ENCODE data around the gene SPACA9.

Gene SPACA9

DNA sequence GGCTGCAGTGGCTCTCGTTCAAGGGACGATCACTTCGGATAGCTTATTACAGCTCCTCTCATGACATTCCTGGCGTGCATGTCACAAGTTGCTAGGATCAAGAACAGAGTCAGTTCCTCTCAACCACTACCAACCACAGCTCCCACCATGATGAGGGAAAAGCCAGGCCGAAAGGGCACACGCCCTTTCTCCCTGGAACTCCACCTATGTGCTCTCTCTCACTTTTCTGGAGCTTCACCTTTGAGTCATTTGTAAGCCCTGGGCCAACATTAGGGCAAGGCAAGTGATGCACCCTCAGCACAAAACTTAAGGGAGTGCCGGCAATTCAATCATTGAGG lies 1.6 kb downstream of the SPACA9 start:
- Histone ChIP-seq H3K27me3 (ENCODE audit: control insufficient read depth in 1 of 2, insufficient read depth in 2 of 2, low read length in 2 of 2) (no peaks in the 10 kb centered on the region), H3K4me3 (ENCODE audit: low read length in 2 of 2) (no peak overlapping the region), H3K9ac (ENCODE audit: low read length in 2 of 2) (no peak overlapping the region), H3K27ac (ENCODE audit: low read length) (peak overlapping the region; percentile 95), H3K9me3 (ENCODE audit: control insufficient read depth in 2 of 2, low read length in 2 of 2) (no peaks in the 10 kb centered on the region), H3K4me1 (ENCODE audit: control insufficient read depth, insufficient read depth, low read length) (peaks cover 21% of the 10 kb centered on the region), H3K36me3 (ENCODE audit: control insufficient read depth in 2 of 2, insufficient read depth in 2 of 2, low read length in 2 of 2) (peaks cover 4 to 5% of the 10 kb centered on the region in 2 donors)

- Histone ChIP-seq H3K9ac (ENCODE audit: low read length in 2 of 2) (no peak overlapping the region), H3K9me3 (ENCODE audit: control insufficient read depth in 2 of 2, low read length in 2 of 2) (no peaks in the 10 kb centered on the region), H3K27me3 (ENCODE audit: control insufficient read depth in 1 of 2, insufficient read depth in 2 of 2, low read length in 2 of 2) (no peaks in the 10 kb centered on the region), H3K36me3 (ENCODE audit: control insufficient read depth in 2 of 2, insufficient read depth in 2 of 2, low read length in 2 of 2) (peaks cover 5 to 10% of the 10 kb centered on the region in 2 donors), H3K4me1 (ENCODE audit: control insufficient read depth, insufficient read depth, low read length) (peaks cover 21% of the 10 kb centered on the region), H3K4me3 (ENCODE audit: low read length in 2 of 2) (no peak overlapping the region), H3K27ac (ENCODE audit: low read length) (no peak overlapping the region)
Measured at GRCh38 chr9:132881826-132882225, 3.1 kb downstream of the SPACA9 start.

DNA sequence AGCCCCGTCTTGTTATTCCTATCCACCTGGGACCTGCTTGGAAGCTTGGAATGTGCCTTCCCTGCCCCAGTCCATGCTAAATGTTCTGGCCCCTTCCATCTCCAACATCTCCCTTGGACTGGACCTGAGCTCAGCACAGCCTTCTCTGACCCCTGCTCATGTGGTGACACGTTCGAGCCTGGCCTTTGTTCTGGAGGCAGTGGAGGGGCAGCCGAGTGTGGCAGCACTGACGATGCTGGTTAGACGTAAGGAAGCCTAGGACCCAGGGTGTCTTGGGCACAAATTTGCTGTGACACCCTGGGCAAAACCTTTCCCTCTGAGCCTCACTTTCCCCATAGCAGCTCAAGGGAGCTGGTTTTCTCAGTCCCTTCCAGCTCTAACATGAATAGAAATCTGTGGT lies 3.9 kb downstream of the SPACA9 start:
- H3K9ac ChIP-seq (ENCODE audit: low read length in 2 of 2): no peak overlapping the region
- H3K9me3 ChIP-seq (ENCODE audit: control insufficient read depth in 2 of 2, low read length in 2 of 2): no peaks in the 10 kb centered on the region
- peaks cover 17% of the 10 kb centered on the region for H3K4me1 ChIP-seq (ENCODE audit: control insufficient read depth, insufficient read depth, low read length)
- H3K4me3 ChIP-seq (ENCODE audit: low read length in 2 of 2): no peak overlapping the region
- H3K27me3 ChIP-seq (ENCODE audit: control insufficient read depth in 1 of 2, insufficient read depth in 2 of 2, low read length in 2 of 2): no peaks in the 10 kb centered on the region
- H3K27ac ChIP-seq (ENCODE audit: low read length): no peak overlapping the region
- peaks cover 5 to 10% of the 10 kb centered on the region in 2 donors for H3K36me3 ChIP-seq (ENCODE audit: control insufficient read depth in 2 of 2, insufficient read depth in 2 of 2, low read length in 2 of 2)

DNA sequence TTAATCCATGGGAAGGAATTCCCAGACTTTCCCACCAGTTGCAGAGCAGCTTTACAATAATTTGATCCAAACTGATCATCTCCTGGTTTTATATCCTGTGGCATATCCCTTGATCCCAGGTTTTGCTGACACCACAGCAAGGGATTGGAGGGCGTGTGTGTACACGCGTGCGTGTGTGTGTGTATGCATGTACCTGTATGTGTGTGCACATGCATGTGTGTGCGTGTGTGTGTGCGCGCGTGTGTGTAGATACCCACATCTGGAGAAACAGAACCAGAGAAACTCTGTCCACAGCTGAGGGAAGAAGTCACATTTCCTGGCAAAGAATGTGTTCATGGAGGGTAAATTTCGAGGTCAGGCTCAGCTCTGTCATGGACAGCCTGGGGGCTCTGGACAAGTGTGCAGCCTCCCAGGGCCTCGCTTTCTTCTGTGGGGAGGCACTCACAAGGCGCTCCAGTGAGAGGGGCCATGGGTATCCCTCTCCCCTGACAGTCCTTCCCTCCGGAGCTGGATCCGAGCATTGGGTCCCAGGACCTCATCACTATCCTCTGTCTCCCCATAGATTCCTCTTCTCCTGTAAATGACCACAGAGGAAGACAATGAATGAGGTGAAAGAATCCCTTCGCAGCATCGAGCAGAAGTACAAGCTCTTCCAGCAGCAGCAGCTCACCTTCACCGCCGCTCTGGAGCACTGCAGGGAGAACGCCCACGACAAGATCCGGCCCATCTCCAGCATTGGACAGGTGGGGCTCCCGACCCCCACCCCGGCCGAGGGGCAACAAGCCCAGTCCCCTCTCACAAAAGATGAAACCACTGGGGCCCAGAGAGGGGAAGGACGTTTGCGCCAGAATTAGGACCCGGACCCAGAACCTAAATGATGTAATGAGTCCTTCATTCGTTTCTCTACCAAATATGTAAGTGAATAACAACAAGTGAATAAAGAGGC lies 4.9 kb downstream of the SPACA9 start:
- H3K27ac ChIP-seq (ENCODE audit: low read length): no peak overlapping the region
- H3K9ac ChIP-seq (ENCODE audit: low read length in 2 of 2): no peak overlapping the region
- H3K36me3 ChIP-seq (ENCODE audit: control insufficient read depth in 2 of 2, insufficient read depth in 2 of 2, low read length in 2 of 2): peaks cover 5 to 10% of the 10 kb centered on the region in 2 donors
- no peaks in the 10 kb centered on the region for H3K9me3 ChIP-seq (ENCODE audit: control insufficient read depth in 2 of 2, low read length in 2 of 2)
- no peaks in the 10 kb centered on the region for H3K27me3 ChIP-seq (ENCODE audit: control insufficient read depth in 1 of 2, insufficient read depth in 2 of 2, low read length in 2 of 2)
- peaks cover 11% of the 10 kb centered on the region for H3K4me1 ChIP-seq (ENCODE audit: control insufficient read depth, insufficient read depth, low read length)
- H3K4me3 ChIP-seq (ENCODE audit: low read length in 2 of 2): no peak overlapping the region

DNA sequence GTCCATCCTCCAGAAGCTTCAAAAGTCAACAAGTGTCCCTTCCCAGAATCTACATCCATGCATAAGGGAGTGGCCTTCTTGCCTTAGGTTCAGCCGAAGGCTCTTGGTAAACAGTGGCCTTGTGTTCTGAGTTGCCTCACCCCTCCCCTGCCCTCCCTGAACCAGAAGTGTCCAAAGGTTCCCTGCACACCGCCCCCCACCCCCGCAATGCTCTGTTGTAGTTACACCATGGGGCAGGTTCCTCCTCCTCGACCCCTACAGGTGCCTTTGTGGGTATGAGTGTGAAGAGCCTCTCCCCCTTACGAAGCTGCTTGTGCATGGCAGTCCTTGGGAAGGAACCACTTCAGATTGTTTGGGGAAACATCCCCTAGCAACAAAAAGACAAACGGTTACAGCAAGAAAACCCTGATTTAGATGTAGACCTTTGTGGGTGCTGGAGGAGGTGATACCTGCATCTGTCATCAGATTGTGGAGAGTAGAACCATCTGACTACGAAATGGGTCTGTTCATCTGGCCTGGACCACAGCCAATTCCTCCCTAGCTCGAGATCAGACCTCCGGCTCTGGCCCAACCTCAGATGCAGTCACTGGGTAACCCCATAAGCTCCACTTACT lies 7.1 kb downstream of the SPACA9 start:
- Histone ChIP-seq H3K9ac (ENCODE audit: low read length in 2 of 2) (no peak overlapping the region), H3K9me3 (ENCODE audit: control insufficient read depth in 2 of 2, low read length in 2 of 2) (no peaks in the 10 kb centered on the region), H3K27me3 (ENCODE audit: control insufficient read depth in 1 of 2, insufficient read depth in 2 of 2, low read length in 2 of 2) (no peaks in the 10 kb centered on the region), H3K27ac (ENCODE audit: low read length) (no peak overlapping the region), H3K4me3 (ENCODE audit: low read length in 2 of 2) (no peak overlapping the region), H3K36me3 (ENCODE audit: control insufficient read depth in 2 of 2, insufficient read depth in 2 of 2, low read length in 2 of 2) (peaks cover 11 to 15% of the 10 kb centered on the region in 2 donors), H3K4me1 (ENCODE audit: control insufficient read depth, insufficient read depth, low read length) (no peaks in the 10 kb centered on the region)

DNA sequence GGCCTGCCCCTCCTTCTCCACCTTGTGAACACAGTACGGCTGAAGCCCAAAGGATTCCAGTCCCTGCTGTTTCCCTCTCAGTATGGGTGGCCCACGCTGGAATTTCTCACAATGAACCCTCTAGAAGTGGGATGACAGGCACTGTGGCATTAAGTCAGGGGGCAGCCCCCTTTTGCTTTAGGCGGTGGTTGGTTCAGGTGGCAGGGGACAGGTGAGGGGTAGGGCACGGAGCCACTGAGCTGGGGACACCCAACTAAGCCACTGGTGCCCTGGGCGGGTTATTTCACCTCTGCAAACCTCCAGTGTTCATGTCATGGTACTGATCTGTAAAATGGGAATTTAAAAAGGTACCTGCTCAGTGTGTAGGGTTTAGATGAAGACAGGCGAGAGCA lies 7.6 kb downstream of the SPACA9 start:
- H3K9ac ChIP-seq (ENCODE audit: low read length in 2 of 2): no peak overlapping the region
- no peak overlapping the region for H3K4me3 ChIP-seq (ENCODE audit: low read length in 2 of 2)
- no peaks in the 10 kb centered on the region for H3K9me3 ChIP-seq (ENCODE audit: control insufficient read depth in 2 of 2, low read length in 2 of 2)
- no peak overlapping the region for H3K27ac ChIP-seq (ENCODE audit: low read length)
- H3K4me1 ChIP-seq (ENCODE audit: control insufficient read depth, insufficient read depth, low read length): no peaks in the 10 kb centered on the region
- no peaks in the 10 kb centered on the region for H3K27me3 ChIP-seq (ENCODE audit: control insufficient read depth in 1 of 2, insufficient read depth in 2 of 2, low read length in 2 of 2)
- peaks cover 12 to 18% of the 10 kb centered on the region in 2 donors for H3K36me3 ChIP-seq (ENCODE audit: control insufficient read depth in 2 of 2, insufficient read depth in 2 of 2, low read length in 2 of 2)

GRCh38 chr9:132887181-132888120 lies 8.8 kb downstream of the SPACA9 start:
- no peaks in the 10 kb centered on the region for H3K27me3 ChIP-seq (ENCODE audit: control insufficient read depth in 1 of 2, insufficient read depth in 2 of 2, low read length in 2 of 2)
- H3K4me1 ChIP-seq (ENCODE audit: control insufficient read depth, insufficient read depth, low read length): no peaks in the 10 kb centered on the region
- H3K9me3 ChIP-seq (ENCODE audit: control insufficient read depth in 2 of 2, low read length in 2 of 2): no peaks in the 10 kb centered on the region
- H3K36me3 ChIP-seq (ENCODE audit: control insufficient read depth in 2 of 2, insufficient read depth in 2 of 2, low read length in 2 of 2): peaks cover 23% of the 10 kb centered on the region in 2 donors
- H3K27ac ChIP-seq (ENCODE audit: low read length): no peak overlapping the region
- no peak overlapping the region for H3K9ac ChIP-seq (ENCODE audit: low read length in 2 of 2)
- no peak overlapping the region for H3K4me3 ChIP-seq (ENCODE audit: low read length in 2 of 2)

GRCh38 chr9:132888151-132888550 lies 9.5 kb downstream of the SPACA9 start:
- H3K9ac ChIP-seq (ENCODE audit: low read length in 2 of 2): no peak overlapping the region
- no peaks in the 10 kb centered on the region for H3K4me1 ChIP-seq (ENCODE audit: control insufficient read depth, insufficient read depth, low read length)
- no peaks in the 10 kb centered on the region for H3K27me3 ChIP-seq (ENCODE audit: control insufficient read depth in 1 of 2, insufficient read depth in 2 of 2, low read length in 2 of 2)
- H3K36me3 ChIP-seq (ENCODE audit: control insufficient read depth in 2 of 2, insufficient read depth in 2 of 2, low read length in 2 of 2): peaks cover 26 to 27% of the 10 kb centered on the region in 2 donors
- no peak overlapping the region for H3K4me3 ChIP-seq (ENCODE audit: low read length in 2 of 2)
- no peaks in the 10 kb centered on the region for H3K9me3 ChIP-seq (ENCODE audit: control insufficient read depth in 2 of 2, low read length in 2 of 2)
- no peak overlapping the region for H3K27ac ChIP-seq (ENCODE audit: low read length)

- Histone ChIP-seq H3K4me1 (ENCODE audit: control insufficient read depth, insufficient read depth, low read length) (peaks cover 12% of the 10 kb centered on the region), H3K4me3 (ENCODE audit: low read length in 2 of 2) (no peak overlapping the region), H3K27me3 (ENCODE audit: control insufficient read depth in 1 of 2, insufficient read depth in 2 of 2, low read length in 2 of 2) (no peaks in the 10 kb centered on the region), H3K9ac (ENCODE audit: low read length in 2 of 2) (no peak overlapping the region), H3K27ac (ENCODE audit: low read length) (no peak overlapping the region), H3K36me3 (ENCODE audit: control insufficient read depth in 2 of 2, insufficient read depth in 2 of 2, low read length in 2 of 2) (peaks cover 45 to 48% of the 10 kb centered on the region in 2 donors), H3K9me3 (ENCODE audit: control insufficient read depth in 2 of 2, low read length in 2 of 2) (no peaks in the 10 kb centered on the region)
Measured at GRCh38 chr9:132892400-132892799, 13.7 kb downstream of the SPACA9 start.

GRCh38 chr9:132894346-132894745 lies 15.6 kb downstream of the SPACA9 start:
- no peaks in the 10 kb centered on the region for H3K27me3 ChIP-seq (ENCODE audit: control insufficient read depth in 1 of 2, insufficient read depth in 2 of 2, low read length in 2 of 2)
- H3K4me1 ChIP-seq (ENCODE audit: control insufficient read depth, insufficient read depth, low read length): peaks cover 12% of the 10 kb centered on the region
- peak overlapping the region; percentile 37 for H3K27ac ChIP-seq (ENCODE audit: low read length)
- no peak overlapping the region for H3K4me3 ChIP-seq (ENCODE audit: low read length in 2 of 2)
- peak overlapping the region in 1 of 2 donors; percentile 13 for H3K9ac ChIP-seq (ENCODE audit: low read length in 2 of 2)
- H3K9me3 ChIP-seq (ENCODE audit: control insufficient read depth in 2 of 2, low read length in 2 of 2): no peaks in the 10 kb centered on the region
- peaks cover 57 to 61% of the 10 kb centered on the region in 2 donors for H3K36me3 ChIP-seq (ENCODE audit: control insufficient read depth in 2 of 2, insufficient read depth in 2 of 2, low read length in 2 of 2)
